ENCODE measurements around the gene PARP9.

DNA sequence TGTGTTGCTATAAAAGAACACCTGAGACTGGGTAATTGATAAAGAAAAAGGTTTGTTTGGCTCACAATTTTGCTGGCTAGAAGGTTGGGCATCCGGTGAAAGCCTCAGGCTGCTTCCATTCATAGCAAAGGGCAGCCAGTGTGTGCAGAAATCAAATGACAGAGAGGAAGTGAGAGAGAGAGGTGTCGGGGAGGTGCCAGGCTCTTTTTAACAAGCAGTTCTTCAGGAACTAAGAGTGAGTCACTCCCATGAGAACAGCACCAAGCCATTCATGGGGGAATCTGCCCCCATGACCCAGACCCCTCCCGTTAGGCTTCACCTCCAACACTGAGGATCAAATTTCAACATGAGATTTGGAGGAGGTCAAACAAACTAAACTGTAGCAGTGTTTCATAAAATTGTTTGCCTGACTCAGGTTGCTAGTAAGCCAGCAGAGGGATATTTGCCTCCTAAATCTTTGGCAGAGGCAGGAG lies 8.9 kb upstream of the PARP9 start:
- TF ChIP-seq, protein P1, sequence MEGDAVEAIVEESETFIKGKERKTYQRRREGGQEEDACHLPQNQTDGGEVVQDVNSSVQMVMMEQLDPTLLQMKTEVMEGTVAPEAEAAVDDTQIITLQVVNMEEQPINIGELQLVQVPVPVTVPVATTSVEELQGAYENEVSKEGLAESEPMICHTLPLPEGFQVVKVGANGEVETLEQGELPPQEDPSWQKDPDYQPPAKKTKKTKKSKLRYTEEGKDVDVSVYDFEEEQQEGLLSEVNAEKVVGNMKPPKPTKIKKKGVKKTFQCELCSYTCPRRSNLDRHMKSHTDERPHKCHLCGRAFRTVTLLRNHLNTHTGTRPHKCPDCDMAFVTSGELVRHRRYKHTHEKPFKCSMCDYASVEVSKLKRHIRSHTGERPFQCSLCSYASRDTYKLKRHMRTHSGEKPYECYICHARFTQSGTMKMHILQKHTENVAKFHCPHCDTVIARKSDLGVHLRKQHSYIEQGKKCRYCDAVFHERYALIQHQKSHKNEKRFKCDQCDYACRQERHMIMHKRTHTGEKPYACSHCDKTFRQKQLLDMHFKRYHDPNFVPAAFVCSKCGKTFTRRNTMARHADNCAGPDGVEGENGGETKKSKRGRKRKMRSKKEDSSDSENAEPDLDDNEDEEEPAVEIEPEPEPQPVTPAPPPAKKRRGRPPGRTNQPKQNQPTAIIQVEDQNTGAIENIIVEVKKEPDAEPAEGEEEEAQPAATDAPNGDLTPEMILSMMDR (IDR thresholded peaks at IDR 0.05) = no peak
- no peak for TF ChIP-seq POLR2A (IDR thresholded peaks at IDR 0.05)
